ENCODE data around the gene EPHB2.
A peak's percentile ranks its signal among the peaks of the same experiment; 100 is the strongest.
"Not testable (repeated sequence)": the region's sequence is repeated elsewhere in the genome, so short reads cannot be mapped to it uniquely, and the experiment has no call there.

EPHB2 gene

GRCh38 chr1:22838965-22839364 is 128.3 kb downstream of the EPHB2 start:
- DNase-seq (ENCODE audit: low spot score), result no peak

- DNase-seq (ENCODE audit: low spot score), result no peak
These were observed 129.2 kb downstream of the EPHB2 start for GRCh38 chr1:22839806-22840205.

GRCh38 chr1:22841142-22841541 is 130.5 kb downstream of the EPHB2 start:
- DNase-seq (ENCODE audit: low spot score), result no peak

- DNase-seq (ENCODE audit: low spot score), result peak; percentile 83
These were observed 131.2 kb downstream of the EPHB2 start for GRCh38 chr1:22841860-22842281.

- not testable (repeated sequence) for DNase-seq (ENCODE audit: low spot score)
These were observed 133.0 kb downstream of the EPHB2 start for GRCh38 chr1:22843441-22844183.

GRCh38 chr1:22844621-22845020 is 134.0 kb downstream of the EPHB2 start:
- DNase-seq (ENCODE audit: low spot score), result no peak

- no peak for DNase-seq (ENCODE audit: low spot score)
These were observed 134.8 kb downstream of the EPHB2 start for GRCh38 chr1:22845398-22845935.

- DNase-seq (ENCODE audit: low spot score), result no peak
These were observed 135.8 kb downstream of the EPHB2 start for GRCh38 chr1:22846458-22846857.

- no peak for DNase-seq (ENCODE audit: low spot score)
These were observed 136.6 kb downstream of the EPHB2 start for GRCh38 chr1:22847249-22847648.

GRCh38 chr1:22847709-22848108 is 137.1 kb downstream of the EPHB2 start:
- DNase-seq (ENCODE audit: low spot score), result no peak

GRCh38 chr1:22848405-22848804 is 137.8 kb downstream of the EPHB2 start:
- no peak for DNase-seq (ENCODE audit: low spot score)

GRCh38 chr1:22849770-22850169 is 139.1 kb downstream of the EPHB2 start:
- DNase-seq (ENCODE audit: low spot score), result no peak

- no peak for DNase-seq (ENCODE audit: low spot score)
These were observed 139.6 kb downstream of the EPHB2 start for GRCh38 chr1:22850281-22850680.

GRCh38 chr1:22850681-22851080 is 140.0 kb downstream of the EPHB2 start:
- DNase-seq (ENCODE audit: low spot score), result no peak

- DNase-seq (ENCODE audit: low spot score), result no peak
These were observed 140.9 kb downstream of the EPHB2 start for GRCh38 chr1:22851517-22851916.

GRCh38 chr1:22852144-22852655 is 141.6 kb downstream of the EPHB2 start:
- DNase-seq (ENCODE audit: low spot score), result no peak

- no peak for DNase-seq (ENCODE audit: low spot score)
These were observed 143.1 kb downstream of the EPHB2 start for GRCh38 chr1:22853651-22854185.

GRCh38 chr1:22854688-22855565 is 144.3 kb downstream of the EPHB2 start:
- no peak for DNase-seq (ENCODE audit: low spot score)

- DNase-seq (ENCODE audit: low spot score), result peak; percentile 91
These were observed 145.3 kb downstream of the EPHB2 start for GRCh38 chr1:22855668-22856606.

GRCh38 chr1:22857661-22858060 is 147.0 kb downstream of the EPHB2 start:
- DNase-seq (ENCODE audit: low spot score), result no peak

- no peak for DNase-seq (ENCODE audit: low spot score)
These were observed 149.8 kb downstream of the EPHB2 start for GRCh38 chr1:22860414-22860800.

Data from cerebellar cortex (tissue), 1 donor.